Peyer's patch (tissue), 4 donors: ENCODE measurements around the gene TRPC1.

Experiments
- POLR2A ChIP-seq, 2 donors: fragments of 450-650 bp; IDR thresholded peaks; one replicate each; pipeline ENCODE4 v1.5.1; 2017; ENCODE audit warnings: antibody characterized with exemption in 2 of 2, mild to moderate bottlenecking in 2 of 2, moderate library complexity in 2 of 2
- TF ChIP-seq, protein P1 (sequence below), 6 experiments: fragments of 450-650 bp in 4 of 6; fragments of 200-600 bp in 2 of 6; sonication (generic) in 1 of 6; IDR thresholded peaks; one replicate each; pipeline ENCODE4 v1.5.1; 2017 to 2019; ENCODE audit warnings: antibody characterized with exemption in 6 of 6, mild to moderate bottlenecking in 3 of 6, moderate library complexity in 1 of 6

GRCh38 chr3:142853270-142854168, 129.7 kb downstream of the TRPC1 start:
- TF ChIP-seq, protein P1, sequence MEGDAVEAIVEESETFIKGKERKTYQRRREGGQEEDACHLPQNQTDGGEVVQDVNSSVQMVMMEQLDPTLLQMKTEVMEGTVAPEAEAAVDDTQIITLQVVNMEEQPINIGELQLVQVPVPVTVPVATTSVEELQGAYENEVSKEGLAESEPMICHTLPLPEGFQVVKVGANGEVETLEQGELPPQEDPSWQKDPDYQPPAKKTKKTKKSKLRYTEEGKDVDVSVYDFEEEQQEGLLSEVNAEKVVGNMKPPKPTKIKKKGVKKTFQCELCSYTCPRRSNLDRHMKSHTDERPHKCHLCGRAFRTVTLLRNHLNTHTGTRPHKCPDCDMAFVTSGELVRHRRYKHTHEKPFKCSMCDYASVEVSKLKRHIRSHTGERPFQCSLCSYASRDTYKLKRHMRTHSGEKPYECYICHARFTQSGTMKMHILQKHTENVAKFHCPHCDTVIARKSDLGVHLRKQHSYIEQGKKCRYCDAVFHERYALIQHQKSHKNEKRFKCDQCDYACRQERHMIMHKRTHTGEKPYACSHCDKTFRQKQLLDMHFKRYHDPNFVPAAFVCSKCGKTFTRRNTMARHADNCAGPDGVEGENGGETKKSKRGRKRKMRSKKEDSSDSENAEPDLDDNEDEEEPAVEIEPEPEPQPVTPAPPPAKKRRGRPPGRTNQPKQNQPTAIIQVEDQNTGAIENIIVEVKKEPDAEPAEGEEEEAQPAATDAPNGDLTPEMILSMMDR (IDR thresholded peaks at IDR 0.05): no peak
- no peak for TF ChIP-seq POLR2A (IDR thresholded peaks at IDR 0.05)
